Measurements from ENCODE around the gene SLC66A2. TPM values are rescaled to one million over a fixed set of nuclear protein-coding genes. Genes with fewer than 3 reads are reported as not detected.
A peak's percentile ranks its signal among the peaks of the same experiment; 100 is the strongest.
"Not testable (repeated sequence)": the region's sequence is repeated elsewhere in the genome, so short reads cannot be mapped to it uniquely, and the experiment has no call there.

Gene SLC66A2
- total and polyA plus RNA-seq, 3 donors from 2014 or later = 72.5 to 143 (median 87.0) TPM

GRCh38 chr18:79867666-79868065 is 83.8 kb downstream of the SLC66A2 start:
- intact Hi-C loops (cut with DNase I; ENCODE audit: low total_unique reads) = no loop called here
- Histone ChIP-seq H3K4me1 (no peaks in the 10 kb centered on the region), H3K9me3 (no peaks in the 10 kb centered on the region), H3K27ac (no peak overlapping the region), H3K36me3 (ENCODE audit: low read depth, missing control alignments) (no peaks in the 10 kb centered on the region), H3K4me3 (no peak overlapping the region), H3K27me3 (no peaks in the 10 kb centered on the region)
- TF ChIP-seq CTCF (IDR thresholded peaks at IDR 0.05) (no peak), POLR2A (IDR thresholded peaks at IDR 0.05) (no peak)
- 90 to 93% methylated on average over 14 to 16 of the region's 16 CpGs for WGBS, 2 donors
- DNase-seq = peak; percentile 11

GRCh38 chr18:79866889-79867574 is 84.4 kb downstream of the SLC66A2 start:
- intact Hi-C loops (cut with DNase I; ENCODE audit: low total_unique reads) = no loop called here
- TF ChIP-seq POLR2A (IDR thresholded peaks at IDR 0.05) (no peak), CTCF (IDR thresholded peaks at IDR 0.05) (no peak)

GRCh38 chr18:79865951-79866350 is 85.5 kb downstream of the SLC66A2 start:
- WGBS, 2 donors = 70 to 71% methylated on average over 3 of the region's 3 CpGs
- H3K36me3 ChIP-seq (ENCODE audit: low read depth, missing control alignments); H3K4me1 ChIP-seq; H3K27me3 ChIP-seq; intact Hi-C loops (cut with DNase I; ENCODE audit: low total_unique reads); H3K9me3 ChIP-seq; H3K27ac ChIP-seq; H3K4me3 ChIP-seq: not testable (repeated sequence)
- DNase-seq = peak; percentile 2

More at GRCh38 chr18:79866889-79867574, 84.4 kb downstream of the SLC66A2 start:
- Histone ChIP-seq H3K4me3 (no peak overlapping the region), H3K27me3 (no peaks in the 10 kb centered on the region), H3K9me3 (no peaks in the 10 kb centered on the region), H3K36me3 (ENCODE audit: low read depth, missing control alignments) (no peaks in the 10 kb centered on the region), H3K4me1 (no peaks in the 10 kb centered on the region), H3K27ac (no peak overlapping the region)
- WGBS, 2 donors = 86 to 91% methylated on average over 16 to 20 of the region's 20 CpGs
- peak; percentile 4 for DNase-seq

GRCh38 chr18:79864955-79865354 is 86.5 kb downstream of the SLC66A2 start:
- WGBS, 2 donors = 62 to 88% methylated on average over 4 of the region's 4 CpGs
- H3K4me1 ChIP-seq; intact Hi-C loops (cut with DNase I; ENCODE audit: low total_unique reads): not testable (repeated sequence)

GRCh38 chr18:79864006-79864725 is 87.3 kb downstream of the SLC66A2 start:
- Histone ChIP-seq H3K9me3 (no peaks in the 10 kb centered on the region), H3K27me3 (no peaks in the 10 kb centered on the region), H3K36me3 (ENCODE audit: low read depth, missing control alignments) (no peaks in the 10 kb centered on the region), H3K4me3 (peak overlapping the region; percentile 9 to 29), H3K4me1 (no peaks in the 10 kb centered on the region), H3K27ac (no peak overlapping the region)
- peak; percentile 12 for DNase-seq
- intact Hi-C loops (cut with DNase I; ENCODE audit: low total_unique reads) = no loop called here
- 49 to 55% methylated on average over 16 to 73 of the region's 74 CpGs for WGBS, 2 donors
- no peak for TF ChIP-seq CTCF (IDR thresholded peaks at IDR 0.05)
- no peak for TF ChIP-seq POLR2A (IDR thresholded peaks at IDR 0.05)

More at GRCh38 chr18:79864955-79865354, 86.5 kb downstream of the SLC66A2 start:
- not testable (repeated sequence) for H3K27ac ChIP-seq; H3K9me3 ChIP-seq; H3K36me3 ChIP-seq (ENCODE audit: low read depth, missing control alignments); H3K4me3 ChIP-seq; DNase-seq; H3K27me3 ChIP-seq

Data from testis (tissue), 3 donors.